Measurements from ENCODE around the gene NDUFV3.

DNA sequence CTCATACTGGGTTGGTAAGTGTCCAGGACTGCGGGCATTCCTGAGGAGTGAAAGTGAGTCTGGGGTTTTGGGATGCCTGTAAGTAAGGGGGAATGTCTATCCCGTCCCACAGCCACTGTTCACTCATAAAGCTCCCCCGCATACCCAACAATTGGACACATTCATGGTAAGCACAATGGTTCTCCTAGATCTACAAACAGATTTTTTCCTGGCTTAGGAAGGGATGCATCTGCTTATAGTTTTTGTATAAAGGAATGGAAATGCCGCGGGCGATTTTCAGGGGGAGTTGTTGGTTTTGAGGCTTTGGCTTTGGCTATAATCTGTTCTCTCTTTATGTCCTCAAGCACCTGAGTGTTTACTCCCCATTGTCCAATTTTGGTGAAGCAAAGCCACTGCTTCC is 25.2 kb downstream of the NDUFV3 start:
- TF ChIP-seq, protein P1, sequence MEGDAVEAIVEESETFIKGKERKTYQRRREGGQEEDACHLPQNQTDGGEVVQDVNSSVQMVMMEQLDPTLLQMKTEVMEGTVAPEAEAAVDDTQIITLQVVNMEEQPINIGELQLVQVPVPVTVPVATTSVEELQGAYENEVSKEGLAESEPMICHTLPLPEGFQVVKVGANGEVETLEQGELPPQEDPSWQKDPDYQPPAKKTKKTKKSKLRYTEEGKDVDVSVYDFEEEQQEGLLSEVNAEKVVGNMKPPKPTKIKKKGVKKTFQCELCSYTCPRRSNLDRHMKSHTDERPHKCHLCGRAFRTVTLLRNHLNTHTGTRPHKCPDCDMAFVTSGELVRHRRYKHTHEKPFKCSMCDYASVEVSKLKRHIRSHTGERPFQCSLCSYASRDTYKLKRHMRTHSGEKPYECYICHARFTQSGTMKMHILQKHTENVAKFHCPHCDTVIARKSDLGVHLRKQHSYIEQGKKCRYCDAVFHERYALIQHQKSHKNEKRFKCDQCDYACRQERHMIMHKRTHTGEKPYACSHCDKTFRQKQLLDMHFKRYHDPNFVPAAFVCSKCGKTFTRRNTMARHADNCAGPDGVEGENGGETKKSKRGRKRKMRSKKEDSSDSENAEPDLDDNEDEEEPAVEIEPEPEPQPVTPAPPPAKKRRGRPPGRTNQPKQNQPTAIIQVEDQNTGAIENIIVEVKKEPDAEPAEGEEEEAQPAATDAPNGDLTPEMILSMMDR (IDR thresholded peaks at IDR 0.05 in 8 of 11, conservative IDR thresholded peaks at IDR 0.05 in 3 of 11): no peak
- no peak for TF ChIP-seq POLR2A (IDR thresholded peaks at IDR 0.05)

Measured in spleen (tissue), 7 donors.